Measurements from ENCODE around the gene ZFR2. TPM values are rescaled to one million over a fixed set of nuclear protein-coding genes. Genes with fewer than 3 reads are reported as not detected.
"Not testable (repeated sequence)": the region's sequence is repeated elsewhere in the genome, so short reads cannot be mapped to it uniquely, and the experiment has no call there.

The ZFR2 gene
- total and polyA plus RNA-seq, 7 donors: not detected

GRCh38 chr19:3880471-3881271, 11.8 kb upstream of the ZFR2 start, which contains the start of gene ATCAY:
TSS of gene ATCAY (plus strand) at chr19:3880685. CDS start at chr19:3885768, 5,083 bp downstream.
- 1 to 2% (median 1%) methylated on average over 49 of the region's 49 CpGs for WGBS, 3 donors
- no peaks in the 10 kb centered on the region for H3K4me1 ChIP-seq
- ATAC-seq: no peak

GRCh38 chr19:3879656-3880055, 10.8 kb upstream of the ZFR2 start:
- H3K27me3 ChIP-seq (ENCODE audit: insufficient read depth in 3 of 3, low read length in 2 of 3): peaks cover 0 to 62% (median 11%) of the 10 kb centered on the region in 3 donors
- no peak for ATAC-seq
- no peaks in the 10 kb centered on the region for H3K4me1 ChIP-seq
- no peak overlapping the region for H3K4me3 ChIP-seq
- DNase-seq: no peak
- no peak overlapping the region for H3K27ac ChIP-seq
- TF ChIP-seq CTCF (IDR thresholded peaks at IDR 0.05): no peak
- WGBS, 3 donors: 59 to 65% (median 65%) methylated on average over 12 of the region's 12 CpGs
- intact Hi-C loops (cut with DNase I): no loop called here
- H3K9me3 ChIP-seq: no peaks in the 10 kb centered on the region
- H3K36me3 ChIP-seq (ENCODE audit: insufficient read depth in 1 of 2, low read depth in 1 of 2): no peaks in the 10 kb centered on the region

More at GRCh38 chr19:3880471-3881271, 11.8 kb upstream of the ZFR2 start, which contains the start of gene ATCAY:
- intact Hi-C loops (cut with DNase I): no loop called here
- Histone ChIP-seq H3K4me3 (no peak within 1 kb of the TSS), H3K27ac (no peak within 1 kb of the TSS), H3K9me3 (no peaks in the 10 kb centered on the region), H3K27me3 (ENCODE audit: insufficient read depth in 3 of 3, low read length in 2 of 3) (peaks cover 0 to 62% (median 11%) of the 10 kb centered on the region in 3 donors), H3K36me3 (ENCODE audit: insufficient read depth in 1 of 2, low read depth in 1 of 2) (no peaks in the 10 kb centered on the region)
- no peak for DNase-seq
- no peak for TF ChIP-seq CTCF (IDR thresholded peaks at IDR 0.05)

GRCh38 chr19:3874695-3875094, 5.9 kb upstream of the ZFR2 start:
- H3K4me3 ChIP-seq; H3K9me3 ChIP-seq; H3K36me3 ChIP-seq (ENCODE audit: insufficient read depth in 1 of 2, low read depth in 1 of 2); H3K4me1 ChIP-seq; DNase-seq; H3K27ac ChIP-seq; intact Hi-C loops (cut with DNase I); ATAC-seq: not testable (repeated sequence)
- 67 to 77% (median 72%) methylated on average over 13 of the region's 13 CpGs for WGBS, 3 donors
- peaks cover 0 to 41% (median 14%) of the 10 kb centered on the region in 3 donors for H3K27me3 ChIP-seq (ENCODE audit: insufficient read depth in 3 of 3, low read length in 2 of 3)

GRCh38 chr19:3873151-3873550, 4.3 kb upstream of the ZFR2 start:
- Histone ChIP-seq H3K27ac (no peak overlapping the region), H3K4me3 (no peak overlapping the region), H3K36me3 (ENCODE audit: insufficient read depth in 1 of 2, low read depth in 1 of 2) (no peaks in the 10 kb centered on the region), H3K27me3 (ENCODE audit: insufficient read depth in 3 of 3, low read length in 2 of 3) (peaks cover 0 to 43% (median 23%) of the 10 kb centered on the region in 3 donors), H3K4me1 (no peaks in the 10 kb centered on the region), H3K9me3 (no peaks in the 10 kb centered on the region)
- ATAC-seq (no peak), DNase-seq (no peak)
- intact Hi-C loops (cut with DNase I): no loop called here
- WGBS, 3 donors: 47 to 59% (median 58%) methylated on average over 4 of the region's 4 CpGs
- no peak for TF ChIP-seq CTCF (IDR thresholded peaks at IDR 0.05)

- ATAC-seq (no peak), DNase-seq (no peak)
- Histone ChIP-seq H3K4me3 (no peak overlapping the region), H3K27me3 (ENCODE audit: insufficient read depth in 3 of 3, low read length in 2 of 3) (peaks cover 0 to 61% (median 26%) of the 10 kb centered on the region in 3 donors), H3K27ac (no peak overlapping the region), H3K4me1 (no peaks in the 10 kb centered on the region), H3K9me3 (no peaks in the 10 kb centered on the region), H3K36me3 (ENCODE audit: insufficient read depth in 1 of 2, low read depth in 1 of 2) (no peaks in the 10 kb centered on the region)
- intact Hi-C loops (cut with DNase I): loop anchor here in 1 of 2 donors (10.0 kb wide), 1 partner anchor 357 kb away; the partner anchor contains the start of gene EBI3
- 6 to 10% (median 8%) methylated on average over 22 to 30 of the region's 30 CpGs for WGBS, 3 donors
- TF ChIP-seq CTCF (IDR thresholded peaks at IDR 0.05): no peak
Measured at GRCh38 chr19:3867971-3868769, 668 bp downstream of the ZFR2 start.

All from psoas muscle (tissue), 8 donors.